HG03520 (cell line): ENCODE data around the gene GSTA4.
A peak's percentile ranks its signal among the peaks of the same experiment; 100 is the strongest.

ENCODE experiments used
- ATAC-seq: cut with Tn5 transposase; IDR thresholded peaks from one replicate; pipeline ENCODE4 v1.9.1; 2021; ENCODE audit warnings: mild to moderate bottlenecking, moderate library complexity; ENCODE audit not compliant: unreplicated experiment

GSTA4 gene, protein sequence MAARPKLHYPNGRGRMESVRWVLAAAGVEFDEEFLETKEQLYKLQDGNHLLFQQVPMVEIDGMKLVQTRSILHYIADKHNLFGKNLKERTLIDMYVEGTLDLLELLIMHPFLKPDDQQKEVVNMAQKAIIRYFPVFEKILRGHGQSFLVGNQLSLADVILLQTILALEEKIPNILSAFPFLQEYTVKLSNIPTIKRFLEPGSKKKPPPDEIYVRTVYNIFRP

DNA sequence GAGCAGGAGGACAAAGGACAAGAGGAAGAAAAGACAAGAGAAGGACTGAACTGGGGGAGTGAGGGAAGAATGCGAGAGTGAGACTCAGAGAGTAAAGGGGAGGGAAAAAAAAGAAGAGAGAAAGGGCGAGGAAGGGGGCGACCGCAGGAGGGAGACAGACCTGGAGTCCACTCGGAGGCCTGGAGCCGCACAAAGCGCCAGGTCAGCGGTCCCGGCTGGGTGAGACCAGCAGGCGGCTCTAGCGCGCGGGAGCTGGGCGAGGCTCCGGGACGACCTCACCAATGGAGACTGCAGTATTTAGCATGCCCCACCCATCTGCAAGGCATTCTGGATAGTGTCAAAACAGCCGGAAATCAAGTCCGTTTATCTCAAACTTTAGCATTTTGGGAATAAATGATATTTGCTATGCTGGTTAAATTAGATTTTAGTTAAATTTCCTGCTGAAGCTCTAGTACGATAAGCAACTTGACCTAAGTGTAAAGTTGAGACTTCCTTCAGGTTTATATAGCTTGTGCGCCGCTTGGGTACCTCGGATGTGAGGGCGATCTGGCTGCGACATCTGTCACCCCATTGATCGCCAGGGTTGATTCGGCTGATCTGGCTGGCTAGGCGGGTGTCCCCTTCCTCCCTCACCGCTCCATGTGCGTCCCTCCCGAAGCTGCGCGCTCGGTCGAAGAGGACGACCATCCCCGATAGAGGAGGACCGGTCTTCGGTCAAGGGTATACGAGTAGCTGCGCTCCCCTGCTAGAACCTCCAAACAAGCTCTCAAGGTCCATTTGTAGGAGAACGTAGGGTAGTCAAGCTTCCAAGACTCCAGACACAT lies at the start of gene GSTA4:
Gene GSTA4, minus strand, starts transcription at position 196 of the 824 bp plus-strand sequence. CDS start 1,041 bp downstream, outside the sequence.
- peak; percentile 93 for ATAC-seq

DNA sequence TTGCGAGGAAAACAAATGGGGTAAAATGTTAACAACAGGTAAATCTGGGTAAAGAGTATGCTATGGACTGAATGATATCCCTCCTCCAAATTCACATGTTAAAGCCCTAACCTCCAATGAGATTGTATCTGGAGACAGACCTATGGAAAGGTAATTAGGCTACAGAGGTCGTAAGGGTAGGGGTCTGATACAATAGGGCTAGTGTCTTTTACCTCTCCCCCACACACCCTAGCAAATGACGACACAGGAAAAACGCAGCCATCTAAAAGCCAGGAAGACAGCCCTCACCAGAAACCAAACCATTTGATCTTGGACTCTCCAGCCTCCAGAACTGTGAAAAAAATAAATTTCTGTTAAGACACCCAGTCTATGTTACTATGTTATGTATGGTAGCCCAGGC lies 49.5 kb upstream of the GSTA4 start:
- no peak for ATAC-seq

DNA sequence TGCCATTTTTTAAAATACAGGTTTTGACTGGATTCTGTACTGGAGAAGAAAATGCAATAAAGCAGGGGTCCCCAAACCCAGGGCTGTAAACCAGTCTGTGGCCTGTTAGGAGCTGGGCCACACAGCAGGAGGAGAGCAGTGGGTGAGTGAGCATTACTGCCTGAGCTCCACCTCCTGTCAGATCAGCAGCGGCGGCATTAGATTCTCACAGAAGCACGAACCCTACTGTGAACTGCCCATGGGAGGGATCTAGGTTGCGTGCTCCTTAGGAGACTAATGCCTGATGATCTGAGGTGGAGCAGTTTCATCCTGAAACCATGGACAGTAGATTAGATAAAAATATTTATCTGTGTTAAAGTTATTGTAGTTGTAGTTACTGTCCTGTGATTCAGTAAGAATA lies 49.0 kb upstream of the GSTA4 start:
- no peak for ATAC-seq

DNA sequence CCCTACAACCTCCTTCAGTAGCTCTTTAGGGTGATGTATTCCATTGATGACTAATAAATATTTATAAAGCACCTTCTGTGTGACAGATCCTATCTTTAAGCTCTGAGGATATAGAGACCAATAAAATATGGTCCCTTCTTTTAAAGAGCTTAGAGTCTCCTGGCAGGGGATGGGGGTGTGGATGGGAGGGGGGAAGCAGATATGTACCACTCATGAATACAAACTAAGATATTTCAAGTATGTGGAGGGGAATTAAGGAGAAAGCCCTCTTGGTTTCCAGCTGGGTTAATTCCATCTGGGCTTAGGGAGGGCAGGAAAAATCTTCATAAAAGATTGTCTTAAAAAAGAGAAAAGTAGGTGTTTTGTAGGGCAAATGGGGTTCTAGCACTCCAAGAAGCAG lies 48.5 kb upstream of the GSTA4 start:
- ATAC-seq = no peak

DNA sequence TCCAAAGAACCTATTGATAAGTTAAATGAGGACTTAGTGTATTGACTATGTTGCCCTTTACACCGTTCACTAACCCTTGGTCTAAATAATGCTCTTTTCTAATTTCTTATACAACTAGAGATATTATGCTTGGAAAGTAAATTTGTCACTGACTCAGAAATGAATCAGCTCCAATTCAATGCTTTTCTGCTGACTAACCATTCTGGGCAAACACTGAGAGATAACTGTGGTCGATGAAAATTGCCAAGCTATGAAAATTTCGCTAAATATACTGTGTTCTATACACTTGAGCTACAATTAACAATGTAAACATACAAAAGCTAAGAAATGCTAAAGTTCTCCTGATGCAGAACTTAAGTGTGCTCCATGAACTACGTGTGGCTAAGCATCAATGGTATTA lies 47.0 kb upstream of the GSTA4 start:
- no peak for ATAC-seq

DNA sequence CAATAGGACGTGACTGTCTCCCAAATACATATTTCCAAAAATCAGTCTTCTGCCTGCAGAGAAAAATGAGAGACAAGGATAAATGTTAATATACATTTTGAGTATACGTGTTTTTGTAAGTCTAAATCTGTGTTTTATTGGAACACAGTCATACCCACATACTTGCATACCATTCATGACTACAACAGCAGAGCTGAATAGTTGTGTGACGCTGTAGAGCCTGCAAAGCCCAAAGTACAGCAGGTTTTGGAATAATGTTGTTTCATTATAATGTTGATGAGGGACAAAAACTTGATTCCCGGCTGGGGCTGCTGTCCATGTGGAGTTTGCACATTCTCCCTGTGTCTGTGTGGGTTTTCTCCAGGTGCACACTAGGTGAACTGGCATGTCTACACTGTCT lies 46.3 kb upstream of the GSTA4 start:
- ATAC-seq = no peak

DNA sequence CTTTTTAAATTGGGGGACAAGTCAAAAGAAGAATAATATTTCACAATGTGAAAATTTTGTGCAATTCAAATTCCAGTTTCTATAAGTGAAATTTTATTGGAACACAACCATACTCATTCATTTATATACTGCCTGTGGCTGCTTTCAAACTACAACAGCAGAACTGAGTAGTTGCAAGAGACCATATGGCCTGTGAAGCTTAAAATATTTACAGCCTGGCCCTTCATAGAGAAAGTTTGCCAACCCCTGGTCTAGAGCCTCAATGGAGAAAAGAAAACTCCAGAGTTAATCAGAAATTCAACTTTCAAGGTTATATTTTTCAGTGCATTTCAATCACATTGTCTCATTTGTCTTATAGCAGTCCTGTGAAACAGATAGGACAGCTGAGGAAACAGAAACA lies 43.5 kb upstream of the GSTA4 start:
- ATAC-seq = no peak

DNA sequence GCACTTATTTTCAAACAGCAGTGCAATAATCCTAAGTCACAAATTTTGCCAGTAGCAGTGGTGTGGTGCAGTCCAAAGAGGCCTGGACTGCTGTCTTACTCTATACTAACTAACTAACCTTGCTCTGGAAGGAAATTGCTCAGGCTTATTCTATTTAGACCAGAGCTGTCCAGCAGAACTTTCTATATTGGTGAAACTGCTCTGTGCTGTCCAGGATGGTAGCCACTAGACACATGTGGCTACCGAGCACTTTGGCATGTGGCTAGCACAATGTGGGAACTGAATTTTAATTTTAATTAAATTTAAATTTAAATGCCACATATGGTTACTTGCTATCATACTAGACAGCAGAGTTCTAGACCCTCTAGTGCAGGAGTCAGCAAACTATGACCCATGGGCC lies 43.1 kb upstream of the GSTA4 start:
- ATAC-seq = no peak

DNA sequence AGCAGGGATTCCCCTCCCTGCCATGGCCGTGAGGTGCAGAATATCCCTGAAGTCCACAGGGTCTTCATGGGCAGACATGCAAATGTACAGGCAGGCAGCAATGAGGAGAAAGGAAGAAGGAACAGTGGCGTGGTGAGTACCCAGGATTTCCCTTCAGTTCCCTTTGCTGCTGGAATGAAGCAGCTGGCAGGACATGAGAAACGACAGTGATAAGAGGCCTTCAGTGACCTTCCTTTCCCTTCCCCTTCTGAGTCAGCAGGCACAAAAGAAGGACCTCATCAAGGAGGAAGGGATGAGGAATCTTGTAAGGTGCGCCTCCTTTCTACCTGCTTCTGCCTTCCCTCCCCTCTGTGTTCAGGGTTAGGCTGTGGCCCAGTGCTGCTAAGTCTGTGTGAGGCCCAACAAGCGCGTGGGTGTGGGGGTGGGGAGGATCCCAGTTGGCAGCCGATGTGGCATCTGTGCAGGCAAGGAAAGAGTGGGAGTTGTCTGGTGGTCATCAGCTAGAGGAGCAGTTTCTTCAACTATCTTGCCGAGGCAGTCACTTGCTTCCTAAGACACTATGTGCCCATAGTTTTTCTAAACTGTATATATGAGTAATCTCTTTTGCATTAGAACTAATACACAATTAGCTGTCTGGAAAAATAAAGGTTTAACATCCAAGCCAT lies 40.6 kb upstream of the GSTA4 start:
- ATAC-seq = no peak

DNA sequence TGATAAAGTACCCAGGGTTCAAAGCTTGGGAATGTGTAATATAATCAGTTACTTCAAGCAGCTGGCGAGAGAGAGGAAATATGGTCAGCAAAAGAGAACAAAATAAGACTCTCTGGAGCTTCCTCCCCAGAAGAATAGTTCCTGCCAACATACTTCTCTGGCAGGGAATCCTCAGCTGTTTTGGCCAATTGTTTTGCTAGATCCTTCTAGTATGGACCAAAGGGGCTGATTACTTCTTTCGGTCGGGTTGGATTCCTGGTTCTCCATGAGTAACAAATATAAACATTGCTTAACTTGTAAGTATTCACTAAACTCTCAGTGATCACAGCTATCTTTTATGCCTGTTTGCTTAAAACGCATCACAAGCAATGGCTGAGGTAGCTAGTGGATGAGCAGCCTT lies 38.7 kb upstream of the GSTA4 start:
- no peak for ATAC-seq

DNA sequence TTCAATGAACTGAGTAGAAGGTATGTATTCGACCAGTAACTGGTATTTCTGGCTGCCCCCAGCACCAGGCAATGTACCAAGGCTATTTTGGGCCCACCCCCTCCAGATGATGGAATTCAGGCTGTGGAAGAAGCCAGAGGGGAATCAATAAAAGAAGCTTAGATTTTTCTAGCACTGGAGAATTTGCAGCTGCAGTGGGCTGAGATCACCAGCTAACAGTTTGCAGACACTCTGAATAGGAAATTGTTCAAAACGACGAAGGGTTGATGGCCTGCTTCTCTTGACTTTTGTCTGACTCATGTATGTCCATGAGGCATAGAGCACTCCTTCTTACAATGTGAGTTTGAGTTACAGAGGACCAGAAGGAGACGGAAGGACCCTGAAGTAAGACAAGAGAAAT lies 37.8 kb upstream of the GSTA4 start:
- no peak for ATAC-seq

DNA sequence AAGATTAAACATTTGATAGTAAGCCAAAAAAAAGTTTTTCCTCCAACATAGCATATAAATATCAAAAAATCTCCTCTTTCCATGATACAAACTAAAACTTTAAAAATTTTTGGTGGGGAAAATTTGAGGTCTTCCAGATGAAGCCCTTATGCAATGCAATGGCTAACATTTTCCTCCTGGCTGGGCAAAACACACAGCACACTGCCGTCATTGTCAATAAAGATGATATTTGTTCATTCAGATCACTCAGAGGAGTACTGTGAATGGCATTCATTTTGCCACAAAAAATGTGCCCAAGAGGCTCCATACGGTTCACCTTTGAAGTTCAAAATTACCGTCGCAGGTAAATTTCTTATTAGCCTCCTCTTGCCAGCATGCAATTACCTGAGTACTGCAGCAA lies 36.2 kb upstream of the GSTA4 start:
- no peak for ATAC-seq

DNA sequence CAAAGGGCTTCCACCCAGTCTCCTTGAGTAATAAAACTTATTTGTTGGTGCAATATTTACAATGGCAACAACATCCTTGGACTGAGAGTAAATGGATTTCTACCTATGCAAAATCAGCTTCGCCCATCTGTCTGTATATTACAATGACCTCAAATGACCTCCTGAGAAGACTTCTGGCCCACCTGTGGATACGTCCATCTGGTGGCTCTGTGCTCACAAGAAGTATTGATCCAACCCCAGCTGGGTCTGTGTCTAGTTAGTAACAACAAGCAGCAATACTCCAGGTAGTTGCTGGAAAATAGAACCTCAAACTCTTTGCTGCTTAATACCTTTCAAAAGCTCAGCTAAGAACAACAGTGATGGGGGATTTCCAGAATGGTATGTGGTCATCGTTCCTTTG lies 34.7 kb upstream of the GSTA4 start:
- ATAC-seq = no peak

DNA sequence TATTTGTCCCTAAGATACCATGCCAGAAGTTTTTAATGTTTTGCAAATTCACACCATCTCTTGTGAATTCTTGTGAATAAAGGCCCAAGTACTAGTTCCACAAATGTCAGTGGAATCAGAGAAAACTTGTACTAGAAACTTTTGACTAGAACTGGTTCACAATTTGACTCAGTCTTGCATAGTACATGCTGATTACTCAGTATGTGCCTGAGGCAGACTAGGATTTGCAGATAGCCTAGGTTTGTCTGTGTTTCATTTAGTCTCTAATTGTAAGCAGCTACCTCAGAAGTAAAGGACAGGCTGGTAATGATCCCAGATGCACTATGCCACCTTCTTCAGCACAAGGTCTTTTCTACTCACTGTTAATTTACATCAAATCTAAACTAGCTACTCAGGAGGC lies 34.2 kb upstream of the GSTA4 start:
- no peak for ATAC-seq

DNA sequence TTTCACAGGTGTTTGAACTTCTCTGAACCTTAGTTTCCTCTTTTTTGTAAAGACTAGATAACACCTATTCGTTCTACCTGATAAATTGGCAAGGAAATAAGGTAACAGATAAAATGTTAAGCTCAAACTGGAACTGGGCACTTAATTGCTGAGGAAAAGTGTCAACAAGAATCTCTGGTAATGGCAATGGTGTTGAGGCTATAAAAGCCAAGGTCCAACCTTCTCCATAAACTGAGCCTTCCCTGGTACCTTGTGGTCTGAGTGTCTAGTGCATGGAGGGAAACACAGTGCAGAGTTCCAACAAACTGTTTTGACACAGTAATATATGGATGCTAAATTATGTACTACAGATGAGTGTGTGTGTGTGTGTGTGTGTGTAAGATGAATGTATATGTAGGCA lies 33.4 kb upstream of the GSTA4 start:
- no peak for ATAC-seq

DNA sequence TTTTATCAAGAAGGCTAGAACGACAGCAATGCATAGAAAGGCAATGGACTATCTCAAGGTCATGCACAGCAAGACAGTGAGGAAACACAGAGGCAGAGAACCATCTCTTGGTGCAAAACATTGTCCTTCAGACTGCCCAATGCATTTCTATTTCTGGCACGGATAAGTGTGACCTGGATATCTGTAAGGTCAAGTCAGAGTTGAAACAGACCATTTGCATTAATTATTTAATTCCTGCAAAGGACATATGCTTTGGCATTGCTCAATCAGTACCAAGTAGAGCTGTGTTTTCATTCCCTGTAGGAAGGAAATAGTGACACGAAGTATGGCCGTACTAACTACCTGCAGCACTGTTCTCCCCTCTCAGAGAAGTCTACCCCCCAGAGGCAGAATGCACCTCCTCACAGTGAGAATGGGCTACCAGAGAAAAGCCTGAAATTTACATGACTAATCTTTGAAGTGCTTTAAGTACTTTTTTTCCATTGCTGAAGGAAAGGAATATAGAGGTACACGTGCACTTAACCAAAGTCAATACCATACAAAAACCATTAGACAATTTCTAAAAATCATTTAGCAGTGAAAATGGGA lies 32.1 kb upstream of the GSTA4 start:
- ATAC-seq = no peak

DNA sequence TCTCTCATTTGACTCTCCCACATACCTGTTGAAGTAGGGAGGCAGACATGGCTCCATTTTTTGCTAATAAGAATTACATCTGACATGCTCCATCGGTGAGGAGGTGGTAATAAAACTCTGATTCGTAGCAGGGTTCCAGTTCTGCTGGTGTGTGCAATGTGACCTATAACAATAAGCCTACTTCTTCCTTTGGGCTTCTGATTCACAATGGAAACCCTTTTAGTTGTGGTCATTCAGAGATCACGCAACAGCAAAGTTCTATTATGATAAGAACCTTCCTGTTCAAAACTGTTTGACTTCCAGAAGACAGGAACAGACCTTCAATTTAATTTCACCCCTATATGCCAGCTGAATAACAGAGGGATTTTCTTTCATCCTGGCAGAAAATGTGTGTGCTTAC lies 31.4 kb upstream of the GSTA4 start:
- ATAC-seq = no peak

DNA sequence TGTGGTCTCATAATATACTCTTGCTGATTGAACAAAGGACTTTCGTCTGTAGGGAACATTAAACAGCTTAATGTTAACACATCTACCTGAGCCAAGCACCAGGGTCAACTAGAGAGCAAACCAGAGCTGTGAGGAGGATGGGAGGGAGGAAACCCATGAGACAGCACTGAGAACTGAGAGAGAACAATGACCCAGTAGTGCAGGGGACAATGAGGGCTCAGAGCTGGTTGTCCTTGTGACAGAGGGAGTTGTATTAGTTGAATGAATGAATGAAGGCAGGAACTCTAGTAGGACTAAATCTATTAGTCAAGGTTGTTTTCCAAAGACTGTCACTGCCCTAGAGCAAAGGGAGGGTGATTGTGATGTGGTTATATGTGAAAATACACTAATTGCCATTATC lies 28.2 kb upstream of the GSTA4 start:
- no peak for ATAC-seq

DNA sequence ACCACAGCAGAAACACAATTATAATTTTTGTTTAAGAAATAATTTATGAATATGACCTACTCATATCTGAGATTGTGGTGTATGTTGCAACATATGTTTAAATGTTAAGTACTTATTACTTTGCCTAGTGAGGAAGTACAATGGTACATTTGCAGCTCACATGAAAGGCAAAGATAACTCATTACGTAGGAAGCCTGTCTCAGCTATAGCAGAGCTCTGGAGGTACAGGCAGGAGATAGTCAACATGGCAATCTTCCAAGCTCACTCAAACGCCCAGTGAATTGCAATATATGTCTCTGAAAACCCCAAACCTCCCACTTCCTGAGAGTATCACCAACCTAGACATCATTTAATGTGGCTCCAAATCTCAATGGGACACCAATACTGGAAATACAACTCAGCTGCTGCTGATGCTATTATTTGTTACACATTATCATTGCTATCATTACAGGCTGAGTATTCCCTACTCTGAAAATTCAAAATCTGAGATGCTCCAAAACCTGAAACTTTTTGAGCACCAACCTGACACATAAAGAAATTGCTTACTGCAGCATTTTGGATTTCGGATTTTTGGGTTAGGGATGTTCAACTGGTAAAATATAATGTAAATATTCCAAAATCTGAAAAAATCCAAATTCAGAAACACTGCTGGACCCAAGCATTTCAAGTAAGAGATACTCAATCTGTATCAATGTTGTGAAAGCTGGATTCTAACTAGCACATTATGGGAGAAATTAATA lies 25.1 kb upstream of the GSTA4 start:
- no peak for ATAC-seq

DNA sequence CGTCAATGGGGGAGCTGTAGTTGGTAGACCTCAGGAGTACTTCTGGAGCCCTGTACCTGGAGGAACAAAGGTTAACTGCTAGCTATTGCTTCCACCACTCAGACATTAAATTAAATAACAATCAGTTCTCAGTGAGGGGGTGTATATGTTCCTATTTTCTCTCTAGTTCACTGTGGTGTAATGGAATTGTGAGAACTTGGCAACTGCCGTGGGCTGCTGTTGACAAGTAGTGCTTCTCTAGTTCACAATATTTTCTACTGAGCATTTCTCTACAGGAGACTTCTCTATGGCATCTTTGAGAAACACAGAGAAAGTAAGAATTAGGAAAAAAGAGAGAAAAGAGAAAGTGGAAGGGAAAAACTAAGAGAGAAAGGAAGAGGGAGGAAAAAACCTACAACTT lies 23.4 kb upstream of the GSTA4 start:
- ATAC-seq = no peak

DNA sequence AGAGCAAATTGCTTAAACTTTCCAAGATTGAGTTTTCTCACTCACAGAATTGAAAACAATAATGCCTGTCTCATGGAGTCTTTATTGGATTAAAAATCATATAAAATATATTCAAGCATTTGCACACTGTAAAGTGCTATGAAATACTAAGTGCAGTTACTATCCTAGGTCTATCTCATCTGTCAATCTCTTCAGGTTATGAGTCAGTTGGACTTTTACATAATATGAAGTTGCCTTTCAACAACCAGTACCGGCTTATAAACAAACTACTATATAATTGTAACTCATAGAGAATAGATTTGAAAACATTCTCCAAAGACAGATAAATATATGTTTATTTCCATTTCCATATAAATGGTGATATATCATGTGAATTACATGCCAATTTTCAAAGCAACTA lies 20.4 kb upstream of the GSTA4 start:
- no peak for ATAC-seq
